Fibroblast of the aortic adventitia (primary cell): Measurements from ENCODE around the gene ATXN7L1. TPM values are rescaled to one million over a fixed set of nuclear protein-coding genes. Genes with fewer than 3 reads are reported as not detected.

ENCODE experiments used
- DNase-seq: peaks from one replicate; pipeline ENCODE4 v3.0.0-alpha.2; 2010; ENCODE audit warnings: low read depth
- H3K4me3 ChIP-seq: 2 replicates; pipeline ENCODE4 v1.5.1; 2011; ENCODE audit warnings: low read depth, mild to moderate bottlenecking, control low read depth, low read length, moderate library complexity
- CTCF ChIP-seq: IDR thresholded peaks from 2 replicates; pipeline ENCODE4 v1.5.1; 2011; ENCODE audit warnings: mild to moderate bottlenecking, low read length, control low read depth, inconsistent platforms; ENCODE audit not compliant: insufficient read depth
- total RNA-seq: library from RNA; depleted of rRNA; stranded (reverse); fragments of >200 nt; gene quantifications from 2 replicates; pipeline ENCODE4 v1.2.3, GENCODE V29; 2012; ENCODE audit warnings: low replicate concordance

The ATXN7L1 gene
- total RNA-seq, 1 donor, result 13.8 TPM

- H3K4me3 ChIP-seq, result no peak overlapping the region
- TF ChIP-seq CTCF, result no peak
- no peak for DNase-seq
Observed at GRCh38 chr7:105622106-105622731, 254.2 kb downstream of the ATXN7L1 start.

GRCh38 chr7:105621617-105622016, 254.8 kb downstream of the ATXN7L1 start:
- TF ChIP-seq CTCF, result no peak
- no peak overlapping the region for H3K4me3 ChIP-seq
- DNase-seq, result peak; percentile 76

- DNase-seq, result no peak
- TF ChIP-seq CTCF, result no peak
- no peak overlapping the region for H3K4me3 ChIP-seq
Observed at GRCh38 chr7:105621176-105621575, 255.2 kb downstream of the ATXN7L1 start.

GRCh38 chr7:105619590-105619989, 256.8 kb downstream of the ATXN7L1 start:
- no peak for DNase-seq
- H3K4me3 ChIP-seq, result no peak overlapping the region
- no peak for TF ChIP-seq CTCF

GRCh38 chr7:105618016-105618296, 258.4 kb downstream of the ATXN7L1 start:
- no peak overlapping the region for H3K4me3 ChIP-seq
- TF ChIP-seq CTCF, result no peak
- no peak for DNase-seq

- no peak for DNase-seq
- H3K4me3 ChIP-seq, result no peak overlapping the region
- no peak for TF ChIP-seq CTCF
Observed at GRCh38 chr7:105617280-105618015, 259.0 kb downstream of the ATXN7L1 start.
